ENCODE results near the gene PDZD4.

Gene PDZD4

GRCh38 chrX:153875391-153876111 lies 45.2 kb upstream of the PDZD4 start:
- no peak for DNase-seq (ENCODE audit: low read depth)
- no peak overlapping the region for H3K4me3 ChIP-seq (ENCODE audit: low read length)
- TF ChIP-seq CTCF (conservative IDR thresholded peaks at IDR 0.05; ENCODE audit: low read depth, low read length): no peak

- H3K4me3 ChIP-seq (ENCODE audit: low read length): no peak overlapping the region
- DNase-seq (ENCODE audit: low read depth): no peak
- no peak for TF ChIP-seq CTCF (conservative IDR thresholded peaks at IDR 0.05; ENCODE audit: low read depth, low read length)
These were observed 44.2 kb upstream of the PDZD4 start for GRCh38 chrX:153874366-153875125.

GRCh38 chrX:153874085-153874365 lies 43.7 kb upstream of the PDZD4 start:
- DNase-seq (ENCODE audit: low read depth): no peak
- no peak for TF ChIP-seq CTCF (conservative IDR thresholded peaks at IDR 0.05; ENCODE audit: low read depth, low read length)
- no peak overlapping the region for H3K4me3 ChIP-seq (ENCODE audit: low read length)

- DNase-seq (ENCODE audit: low read depth): no peak
- no peak overlapping the region for H3K4me3 ChIP-seq (ENCODE audit: low read length)
- TF ChIP-seq CTCF (conservative IDR thresholded peaks at IDR 0.05; ENCODE audit: low read depth, low read length): no peak
These were observed 43.1 kb upstream of the PDZD4 start for GRCh38 chrX:153873282-153874084.

- TF ChIP-seq CTCF (conservative IDR thresholded peaks at IDR 0.05; ENCODE audit: low read depth, low read length): no peak
- no peak overlapping the region for H3K4me3 ChIP-seq (ENCODE audit: low read length)
- no peak for DNase-seq (ENCODE audit: low read depth)
These were observed 41.9 kb upstream of the PDZD4 start for GRCh38 chrX:153871946-153872878.

GRCh38 chrX:153871451-153871850 lies 41.1 kb upstream of the PDZD4 start:
- no peak for TF ChIP-seq CTCF (conservative IDR thresholded peaks at IDR 0.05; ENCODE audit: low read depth, low read length)
- DNase-seq (ENCODE audit: low read depth): no peak
- H3K4me3 ChIP-seq (ENCODE audit: low read length): no peak overlapping the region
